NK-92 (cell line): ENCODE measurements around the gene ADCY3.
"Not testable (repeated sequence)": the region's sequence is repeated elsewhere in the genome, so short reads cannot be mapped to it uniquely, and the experiment has no call there.

Experiments used
- DNase-seq: peaks from one replicate; lab custom pipeline; 2025; ENCODE audit not compliant: unreplicated experiment; lab: John Stamatoyannopoulos, UW

Gene ADCY3

GRCh38 chr2:24816404-24816803 is 103.6 kb downstream of the ADCY3 start:
- no peak for DNase-seq

GRCh38 chr2:24815171-24815570 is 104.9 kb downstream of the ADCY3 start:
- DNase-seq = no peak

GRCh38 chr2:24814516-24814915 is 105.5 kb downstream of the ADCY3 start:
- DNase-seq = no peak

- DNase-seq = no peak
These were observed 106.3 kb downstream of the ADCY3 start for GRCh38 chr2:24813691-24814137.

GRCh38 chr2:24809316-24810007 is 110.6 kb downstream of the ADCY3 start:
- DNase-seq = no peak

GRCh38 chr2:24806661-24807036 is 113.4 kb downstream of the ADCY3 start:
- no peak for DNase-seq

- DNase-seq = not testable (repeated sequence)
These were observed 114.0 kb downstream of the ADCY3 start for GRCh38 chr2:24805811-24806660.

GRCh38 chr2:24800487-24800886 is 119.5 kb downstream of the ADCY3 start:
- DNase-seq = not testable (repeated sequence)

GRCh38 chr2:24797644-24798043 is 122.4 kb downstream of the ADCY3 start:
- no peak for DNase-seq

GRCh38 chr2:24793761-24794435 is 126.1 kb downstream of the ADCY3 start:
- DNase-seq = no peak

- DNase-seq = peak; percentile 64
These were observed 126.9 kb downstream of the ADCY3 start, which contains the start of the genes CENPO and PTRHD1 for GRCh38 chr2:24792874-24793760. Gene CENPO (plus strand): TSS chr2:24793425. CDS start chr2:24793920, 495 bp downstream. Gene PTRHD1 (minus strand): TSS chr2:24793391. CDS start chr2:24793377, 14 bp downstream.

GRCh38 chr2:24792542-24792873 is 127.5 kb downstream of the ADCY3 start:
- DNase-seq = no peak

GRCh38 chr2:24791452-24791851 is 128.6 kb downstream of the ADCY3 start:
- no peak for DNase-seq

- no peak for DNase-seq
These were observed 131.2 kb downstream of the ADCY3 start for GRCh38 chr2:24788816-24789215.

- no peak for DNase-seq
These were observed 132.5 kb downstream of the ADCY3 start for GRCh38 chr2:24787532-24787931.

GRCh38 chr2:24785671-24786321 is 134.2 kb downstream of the ADCY3 start:
- DNase-seq = no peak

- DNase-seq = no peak
These were observed 136.4 kb downstream of the ADCY3 start for GRCh38 chr2:24783641-24784040.

- no peak for DNase-seq
These were observed 140.9 kb downstream of the ADCY3 start for GRCh38 chr2:24779116-24779515.

GRCh38 chr2:24774373-24774772 is 145.7 kb downstream of the ADCY3 start:
- DNase-seq = no peak
